Lung microvascular endothelial cell (primary cell): Measurements from ENCODE around the gene FNIP2. TPM values are rescaled to one million over a fixed set of nuclear protein-coding genes. Genes with fewer than 3 reads are reported as not detected.
"Not testable (repeated sequence)": the region's sequence is repeated elsewhere in the genome, so short reads cannot be mapped to it uniquely, and the experiment has no call there.

Experiments used
- DNase-seq, 2 donors: peaks; one replicate each; pipeline versions ENCODE4 v3.0.0 to v3.0.0-alpha.2; 2010; ENCODE audit warnings: low read depth in 2 of 2
- total RNA-seq: library from RNA; depleted of rRNA; stranded (reverse); fragments of >200 nt; gene quantifications from 2 replicates; pipeline ENCODE4 v1.2.1, GENCODE V29; 2014

Gene FNIP2
- 21.6 and 42.3 TPM in 2 replicates for total RNA-seq

- peak; percentile 83 to 90 for DNase-seq
These were observed at the start of gene FNIP2 for GRCh38 chr4:158768555-158769174. FNIP2 (plus strand) TSS chr4:158769026; CDS start chr4:158769213, 187 bp downstream.

GRCh38 chr4:158721680-158722079 is 47.1 kb upstream of the FNIP2 start:
- DNase-seq: no peak

- DNase-seq: peak; percentile 46 to 54
These were observed 46.4 kb upstream of the FNIP2 start for GRCh38 chr4:158722291-158722916.

- peak; percentile 74 to 82 for DNase-seq
These were observed 45.7 kb upstream of the FNIP2 start, which contains the start of gene PPID for GRCh38 chr4:158722917-158723793. PPID (minus strand) TSS chr4:158723396; CDS start chr4:158723288, 108 bp downstream.

GRCh38 chr4:158724637-158725036 is 44.2 kb upstream of the FNIP2 start:
- no peak for DNase-seq

- DNase-seq: no peak
These were observed 42.2 kb upstream of the FNIP2 start for GRCh38 chr4:158726633-158727032.

- no peak for DNase-seq
These were observed 40.6 kb upstream of the FNIP2 start for GRCh38 chr4:158728236-158728635.

GRCh38 chr4:158729716-158730559 is 38.9 kb upstream of the FNIP2 start:
- DNase-seq: peak; percentile 76 to 82

GRCh38 chr4:158738866-158739265 is 30.0 kb upstream of the FNIP2 start:
- DNase-seq: no peak

GRCh38 chr4:158739600-158739999 is 29.2 kb upstream of the FNIP2 start:
- no peak for DNase-seq

GRCh38 chr4:158741326-158742021 is 27.4 kb upstream of the FNIP2 start:
- no peak for DNase-seq

- DNase-seq: not testable (repeated sequence)
These were observed 22.3 kb upstream of the FNIP2 start for GRCh38 chr4:158746537-158746936.

- DNase-seq: no peak
These were observed 18.4 kb upstream of the FNIP2 start for GRCh38 chr4:158750379-158750778.

- DNase-seq: no peak
These were observed 14.2 kb upstream of the FNIP2 start for GRCh38 chr4:158754385-158755180.

- not testable (repeated sequence) for DNase-seq
These were observed 13.0 kb upstream of the FNIP2 start for GRCh38 chr4:158755819-158756218.

GRCh38 chr4:158756588-158756987 is 12.2 kb upstream of the FNIP2 start:
- DNase-seq: no peak

- DNase-seq: no peak
These were observed 10.7 kb upstream of the FNIP2 start for GRCh38 chr4:158758142-158758541.

GRCh38 chr4:158758703-158759102 is 10.1 kb upstream of the FNIP2 start:
- no peak for DNase-seq

GRCh38 chr4:158759539-158759938 is 9.3 kb upstream of the FNIP2 start:
- DNase-seq: not testable (repeated sequence)

- DNase-seq: no peak
These were observed 8.0 kb upstream of the FNIP2 start for GRCh38 chr4:158760866-158761265.
